ENCODE results near the gene GPR160. TPM values are rescaled to one million over a fixed set of nuclear protein-coding genes. Genes with fewer than 3 reads are reported as not detected.

Gene GPR160
- total RNA-seq, 4 donors from 2014 or later: 93.5 to 195 (median 139) TPM

DNA sequence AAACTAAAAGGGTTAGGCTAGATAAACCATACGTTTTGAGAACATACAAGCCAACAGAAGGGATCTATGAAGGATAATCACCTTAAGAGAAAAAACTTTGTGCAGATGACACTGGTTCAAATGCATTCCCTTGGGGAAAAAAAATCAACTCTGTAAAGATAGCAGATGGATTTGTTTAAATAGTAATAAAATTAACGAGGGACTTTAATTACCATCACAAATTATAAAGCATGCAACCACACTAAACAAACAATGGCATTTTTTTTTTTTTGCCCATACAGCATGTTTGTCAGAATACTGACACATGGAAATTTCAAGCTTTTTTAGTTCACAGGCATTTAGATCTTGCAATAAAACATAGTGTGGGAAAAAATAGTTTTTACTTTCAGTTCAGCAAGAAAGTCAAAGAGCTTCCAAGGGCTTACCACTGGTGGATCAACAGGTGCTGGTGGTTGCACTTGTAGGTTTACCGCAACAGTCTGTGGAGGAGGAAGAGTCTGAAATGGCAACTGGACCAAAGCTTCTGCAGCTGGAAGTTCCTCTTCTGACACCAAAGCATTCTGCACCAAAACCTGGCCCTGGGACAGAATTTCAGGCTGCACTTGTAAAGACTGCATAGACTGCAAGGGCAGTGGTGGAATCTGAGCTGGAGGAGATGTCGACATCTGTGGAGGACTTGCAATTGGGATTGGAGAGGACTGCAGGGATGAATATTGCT is 90.6 kb downstream of the GPR160 start:
- WGBS, 2 donors (ENCODE audit: low coverage in 1 of 2): 59% methylated on average over 2 to 4 of the region's 4 CpGs
- peaks cover 0 to 28% (median 13%) of the 10 kb centered on the region in 4 donors for H3K36me3 ChIP-seq
- peak; percentile 48 for DNase-seq

DNA sequence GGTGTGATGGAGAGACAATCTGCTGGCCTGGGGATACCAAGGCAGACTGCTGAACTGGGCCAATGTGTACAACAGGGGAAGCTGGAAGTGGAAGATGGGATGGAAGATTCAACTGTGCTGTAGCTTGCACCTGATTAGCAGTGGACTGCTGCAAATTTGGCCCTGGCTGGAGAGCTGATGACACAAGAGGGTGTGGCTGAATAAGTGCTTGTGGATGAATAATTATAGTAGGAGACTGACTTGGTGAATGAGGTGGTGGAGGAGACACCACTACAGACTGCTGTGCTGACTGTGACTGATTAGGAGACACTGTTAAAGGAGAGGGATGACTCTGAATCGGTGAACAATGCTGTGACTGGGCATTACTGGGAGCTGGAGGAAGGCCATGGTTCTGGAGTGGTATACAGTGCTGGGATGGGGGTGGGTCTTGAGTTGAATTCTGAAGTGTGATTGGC is 91.2 kb downstream of the GPR160 start:
- Histone ChIP-seq H3K27me3 (no peaks in the 10 kb centered on the region), H3K9me3 (no peaks in the 10 kb centered on the region), H3K27ac (no peak overlapping the region), H3K4me3 (no peak overlapping the region), H3K4me1 (peaks cover 0 to 5% (median 0%) of the 10 kb centered on the region in 4 donors), H3K36me3 (peaks cover 0 to 31% (median 14%) of the 10 kb centered on the region in 4 donors)
- in situ Hi-C loops (cut with MboI; ENCODE audit: low pct_ligation_motif_present in 1 of 4, low pct_unique_long_range_greater_than_20kb in 1 of 4, low sequenced_read_pairs in 3 of 4) (no loop called here), intact Hi-C loops (cut with DNase I; ENCODE audit: low total_unique reads) (no loop called here)
- no peak for TF ChIP-seq POLR2AphosphoS5 (IDR thresholded peaks at IDR 0.05)
- TF ChIP-seq, protein P1, sequence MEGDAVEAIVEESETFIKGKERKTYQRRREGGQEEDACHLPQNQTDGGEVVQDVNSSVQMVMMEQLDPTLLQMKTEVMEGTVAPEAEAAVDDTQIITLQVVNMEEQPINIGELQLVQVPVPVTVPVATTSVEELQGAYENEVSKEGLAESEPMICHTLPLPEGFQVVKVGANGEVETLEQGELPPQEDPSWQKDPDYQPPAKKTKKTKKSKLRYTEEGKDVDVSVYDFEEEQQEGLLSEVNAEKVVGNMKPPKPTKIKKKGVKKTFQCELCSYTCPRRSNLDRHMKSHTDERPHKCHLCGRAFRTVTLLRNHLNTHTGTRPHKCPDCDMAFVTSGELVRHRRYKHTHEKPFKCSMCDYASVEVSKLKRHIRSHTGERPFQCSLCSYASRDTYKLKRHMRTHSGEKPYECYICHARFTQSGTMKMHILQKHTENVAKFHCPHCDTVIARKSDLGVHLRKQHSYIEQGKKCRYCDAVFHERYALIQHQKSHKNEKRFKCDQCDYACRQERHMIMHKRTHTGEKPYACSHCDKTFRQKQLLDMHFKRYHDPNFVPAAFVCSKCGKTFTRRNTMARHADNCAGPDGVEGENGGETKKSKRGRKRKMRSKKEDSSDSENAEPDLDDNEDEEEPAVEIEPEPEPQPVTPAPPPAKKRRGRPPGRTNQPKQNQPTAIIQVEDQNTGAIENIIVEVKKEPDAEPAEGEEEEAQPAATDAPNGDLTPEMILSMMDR (IDR thresholded peaks at IDR 0.05): no peak
- no peak for TF ChIP-seq EP300 (IDR thresholded peaks at IDR 0.05; ENCODE audit: low read depth)
- no peak for TF ChIP-seq POLR2A (IDR thresholded peaks at IDR 0.05)
- WGBS, 2 donors (ENCODE audit: low coverage in 1 of 2): 75 to 83% methylated on average over 1 of the region's 1 CpG
- DNase-seq: no peak

More for the DNA sequence above, 90.6 kb downstream of the GPR160 start:
- Histone ChIP-seq H3K27ac (no peak overlapping the region), H3K4me1 (peaks cover 0 to 5% (median 0%) of the 10 kb centered on the region in 4 donors), H3K9me3 (no peaks in the 10 kb centered on the region), H3K4me3 (no peak overlapping the region), H3K27me3 (no peaks in the 10 kb centered on the region)
- intact Hi-C loops (cut with DNase I; ENCODE audit: low total_unique reads) (no loop called here), in situ Hi-C loops (cut with MboI; ENCODE audit: low pct_ligation_motif_present in 1 of 4, low pct_unique_long_range_greater_than_20kb in 1 of 4, low sequenced_read_pairs in 3 of 4) (no loop called here)
- TF ChIP-seq, protein P1 (IDR thresholded peaks at IDR 0.05): no peak
- no peak for TF ChIP-seq POLR2A (IDR thresholded peaks at IDR 0.05)
- no peak for TF ChIP-seq POLR2AphosphoS5 (IDR thresholded peaks at IDR 0.05)
- TF ChIP-seq EP300 (IDR thresholded peaks at IDR 0.05; ENCODE audit: low read depth): no peak

DNA sequence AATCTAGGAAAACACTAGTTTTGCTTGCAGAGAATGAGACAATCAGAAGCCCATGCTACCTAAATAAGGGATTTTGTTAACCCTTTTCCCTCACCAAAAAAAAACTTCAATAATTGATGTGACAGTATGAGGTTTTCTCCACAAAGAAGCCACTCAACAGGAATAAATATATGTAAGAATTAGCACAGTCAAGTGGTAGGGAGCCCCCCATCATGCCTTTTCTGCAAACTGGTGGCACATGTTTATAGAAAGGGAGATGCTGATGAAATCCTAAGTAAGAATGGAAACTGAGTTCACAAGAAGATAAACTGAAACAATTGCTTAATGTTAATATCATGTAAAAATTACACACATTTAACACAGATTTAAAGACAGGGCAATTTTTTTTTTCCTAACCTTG is 92.7 kb downstream of the GPR160 start:
- H3K4me3 ChIP-seq: no peak overlapping the region
- in situ Hi-C loops (cut with MboI; ENCODE audit: low pct_ligation_motif_present in 1 of 4, low pct_unique_long_range_greater_than_20kb in 1 of 4, low sequenced_read_pairs in 3 of 4): no loop called here
- no peak overlapping the region for H3K27ac ChIP-seq
- no peaks in the 10 kb centered on the region for H3K9me3 ChIP-seq
- peaks cover 0 to 44% (median 14%) of the 10 kb centered on the region in 4 donors for H3K36me3 ChIP-seq
- intact Hi-C loops (cut with DNase I; ENCODE audit: low total_unique reads): no loop called here
- no peak for DNase-seq
- no peaks in the 10 kb centered on the region for H3K27me3 ChIP-seq
- TF ChIP-seq, protein P1 (IDR thresholded peaks at IDR 0.05): no peak
- TF ChIP-seq EP300 (IDR thresholded peaks at IDR 0.05; ENCODE audit: low read depth): no peak
- no peak for TF ChIP-seq POLR2AphosphoS5 (IDR thresholded peaks at IDR 0.05)
- no peak for TF ChIP-seq POLR2A (IDR thresholded peaks at IDR 0.05)
- H3K4me1 ChIP-seq: peaks cover 0 to 5% (median 0%) of the 10 kb centered on the region in 4 donors

DNA sequence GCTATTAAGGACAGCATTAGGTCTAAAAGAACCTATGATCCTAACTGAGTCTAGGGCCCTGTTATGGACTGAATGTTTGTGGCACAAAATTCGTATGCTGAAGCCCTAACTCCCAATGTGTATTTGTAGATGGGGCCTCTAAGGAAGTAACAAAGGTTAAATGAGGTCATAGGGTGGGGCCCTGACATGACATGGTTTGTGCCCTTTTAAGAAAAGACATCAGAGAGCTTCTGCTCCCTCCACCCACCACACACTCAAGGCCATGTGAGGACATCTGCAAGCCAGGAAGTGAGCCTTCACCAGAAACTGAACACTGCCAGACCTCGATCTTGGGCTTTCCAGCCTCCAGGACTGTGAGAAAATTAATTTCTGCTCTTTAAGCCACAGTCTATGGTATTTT is 94.5 kb downstream of the GPR160 start:
- 79 to 100% methylated on average over 1 to 2 of the region's 2 CpGs for WGBS, 2 donors (ENCODE audit: low coverage in 1 of 2)
- Histone ChIP-seq H3K4me1 (peaks cover 0 to 5% (median 0%) of the 10 kb centered on the region in 4 donors), H3K27ac (no peak overlapping the region), H3K36me3 (peaks cover 0 to 47% (median 14%) of the 10 kb centered on the region in 4 donors), H3K9me3 (no peaks in the 10 kb centered on the region), H3K27me3 (no peaks in the 10 kb centered on the region), H3K4me3 (no peak overlapping the region)
- in situ Hi-C loops (cut with MboI; ENCODE audit: low pct_ligation_motif_present in 1 of 4, low pct_unique_long_range_greater_than_20kb in 1 of 4, low sequenced_read_pairs in 3 of 4): no loop called here
- DNase-seq: no peak
- no peak for TF ChIP-seq EP300 (IDR thresholded peaks at IDR 0.05; ENCODE audit: low read depth)
- no peak for TF ChIP-seq POLR2A (IDR thresholded peaks at IDR 0.05)
- TF ChIP-seq, protein P1 (IDR thresholded peaks at IDR 0.05): no peak
- no peak for TF ChIP-seq POLR2AphosphoS5 (IDR thresholded peaks at IDR 0.05)
- intact Hi-C loops (cut with DNase I; ENCODE audit: low total_unique reads): no loop called here

Small RNAs within 50 kb of the gene (small RNA-seq; reads per million reads assigned to genes)
- 0 reads per million in 4 donors for gene RNU4-38P

Other genes starting within 250 kb of the GPR160 start
- not detected for gene LRRIQ4, start 225.1 kb upstream of the GPR160 start, total RNA-seq
- gene LRRC34, start 225.1 kb upstream of the GPR160 start, total RNA-seq: 1 to 10 TPM in 2 of 4 donors, not detected in 2; 1.3 to 1.9 TPM
- gene LRRC31, start 168.1 kb upstream of the GPR160 start, total RNA-seq: 10 to 100 TPM; 18.0 to 67.6 (median 44.0) TPM
- gene SAMD7, start 126.4 kb upstream of the GPR160 start, total RNA-seq: not detected
- 10 to 100 TPM; 18.7 to 48.7 (median 30.0) TPM for gene SEC62, start 71.2 kb upstream of the GPR160 start, total RNA-seq
- gene PHC3, start 143.7 kb downstream of the GPR160 start, total RNA-seq: 10 to 100 TPM; 44.9 to 87.0 (median 69.7) TPM
- 10 to 100 TPM; 21.1 to 52.1 (median 36.0) TPM for gene PRKCI, start 184.4 kb downstream of the GPR160 start, total RNA-seq

Measured in transverse colon (tissue), 4 donors.